ENCODE results near the gene CCL11.

DNA sequence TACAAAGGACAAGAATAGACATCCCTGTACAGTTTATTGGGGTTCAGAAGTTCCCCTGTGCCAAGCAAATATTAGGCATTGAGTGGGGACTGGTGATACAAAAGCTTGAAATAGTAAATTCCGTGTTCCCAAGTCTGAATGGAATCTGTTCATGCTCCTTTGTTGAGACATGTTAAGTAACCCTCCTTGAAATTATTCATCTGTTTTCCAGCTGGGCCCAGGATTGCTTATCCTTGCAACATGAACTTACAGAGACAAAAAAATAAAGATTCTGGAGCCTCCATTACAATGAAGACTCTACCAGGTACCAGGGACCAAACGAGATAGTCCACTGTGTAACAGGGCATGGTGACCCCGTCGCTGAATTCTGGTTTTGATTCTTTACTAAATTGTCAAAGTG, 27.6 kb downstream of the CCL11 start:
- TF ChIP-seq POLR2A (IDR thresholded peaks at IDR 0.05) (no peak), CTCF (IDR thresholded peaks at IDR 0.05) (no peak)
